CD1c-positive myeloid dendritic cell (primary cell): Measurements from ENCODE around the gene NDUFS8.

Source experiments
- DNase-seq: peaks from one replicate; pipeline ENCODE4 v3.0.0-alpha.2; 2016; ENCODE audit errors: extremely low spot score

NDUFS8 gene

DNA sequence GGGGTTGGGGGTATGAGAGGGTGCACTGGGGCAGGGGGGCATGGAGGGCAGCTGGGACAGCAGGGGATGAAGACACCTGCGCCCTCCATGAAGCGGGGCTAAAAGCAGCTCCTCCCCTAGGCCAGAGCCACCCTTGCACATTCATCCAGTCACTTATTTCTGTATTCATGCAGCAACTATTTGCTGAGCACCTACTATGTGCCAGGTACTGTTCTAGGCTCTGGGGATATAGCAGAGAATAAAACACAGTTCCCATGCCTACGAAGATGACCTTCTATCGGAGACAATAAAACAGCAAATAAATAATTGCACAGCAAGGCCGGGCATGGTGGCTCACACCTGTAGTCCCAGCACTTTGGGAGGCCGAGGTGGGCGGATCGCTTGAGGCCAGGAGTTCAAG, 15.0 kb upstream of the NDUFS8 start:
- DNase-seq: no peak

DNA sequence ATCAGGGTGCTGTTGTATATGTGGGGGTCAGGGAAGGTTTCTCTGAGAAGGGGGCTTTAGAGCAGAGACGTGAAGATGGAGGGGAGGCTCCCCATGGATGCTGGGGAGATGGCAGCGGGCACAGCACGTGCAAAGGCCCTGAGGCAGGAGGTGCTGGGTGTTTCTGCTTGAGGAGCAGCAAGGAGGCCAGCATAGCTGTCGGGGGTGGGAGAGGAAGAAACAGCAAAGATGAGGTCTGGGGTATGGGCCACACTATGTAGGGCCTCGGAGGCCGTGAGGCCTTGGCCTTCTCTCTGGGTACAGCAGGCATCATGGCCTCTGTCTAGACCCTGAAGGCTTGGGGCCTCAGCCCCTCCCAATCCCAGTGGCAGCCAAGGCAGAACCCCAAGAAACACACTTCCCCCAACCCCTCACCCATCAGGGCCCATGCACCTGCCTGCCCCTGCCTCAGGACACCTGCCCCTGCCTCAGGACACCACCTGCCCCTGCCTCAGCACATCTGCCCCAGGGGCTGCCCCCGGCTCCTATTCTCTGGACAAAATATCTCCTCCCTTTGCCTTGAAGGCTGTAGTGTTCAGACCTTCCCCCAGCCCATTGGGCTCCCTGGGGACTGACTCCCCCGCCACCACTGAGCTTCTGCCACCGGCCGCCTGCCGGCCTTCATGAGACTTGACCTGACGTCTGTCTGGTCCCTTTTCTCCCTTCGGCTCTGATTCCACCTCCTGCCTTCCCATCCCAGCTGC, 14.1 kb upstream of the NDUFS8 start:
- no peak for DNase-seq

DNA sequence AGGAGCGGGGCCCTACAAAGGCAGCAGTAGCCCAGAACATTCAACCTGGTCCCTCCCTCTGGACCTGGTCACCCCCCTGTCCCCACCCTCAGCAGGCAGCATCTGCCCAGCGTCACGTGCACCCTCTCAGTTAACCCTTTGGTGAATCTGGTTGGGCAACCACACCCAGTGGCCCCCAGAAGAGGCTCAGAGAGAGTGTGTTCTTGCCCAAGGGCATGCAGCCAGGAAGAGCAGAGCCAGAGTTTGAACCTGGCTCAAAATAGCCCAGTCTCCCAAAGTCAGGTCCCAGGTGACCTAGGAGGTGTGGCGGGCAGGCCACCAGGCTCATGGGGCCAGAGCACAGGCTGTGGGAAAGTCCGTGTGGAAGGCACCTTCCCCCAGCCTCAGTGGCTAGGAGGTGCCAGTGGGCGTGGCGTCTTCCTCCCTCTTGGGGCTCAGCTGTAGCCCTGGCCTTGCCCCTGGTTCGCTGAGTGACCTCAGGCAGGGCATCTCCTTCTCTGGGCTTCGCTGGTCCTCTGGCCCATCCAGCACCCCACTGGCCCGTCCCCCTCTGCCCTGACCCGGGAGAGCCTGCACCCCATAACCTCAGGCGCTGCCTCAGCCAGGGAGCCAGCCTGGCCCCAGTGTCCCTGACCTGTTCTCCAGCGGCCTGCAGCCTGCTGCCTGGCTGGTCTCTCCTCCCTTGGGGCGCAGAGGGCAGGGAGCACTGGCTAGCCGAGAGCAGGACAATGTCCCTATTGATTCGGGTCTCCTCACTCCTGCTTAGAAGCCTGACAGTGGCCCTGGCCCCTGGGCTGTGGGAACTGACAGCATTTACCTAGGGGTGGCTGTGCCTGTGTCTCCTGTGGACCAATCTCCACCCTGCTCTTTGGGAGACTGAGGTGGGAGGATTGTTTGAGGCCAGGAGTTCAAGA, 13.3 kb upstream of the NDUFS8 start:
- no peak for DNase-seq

DNA sequence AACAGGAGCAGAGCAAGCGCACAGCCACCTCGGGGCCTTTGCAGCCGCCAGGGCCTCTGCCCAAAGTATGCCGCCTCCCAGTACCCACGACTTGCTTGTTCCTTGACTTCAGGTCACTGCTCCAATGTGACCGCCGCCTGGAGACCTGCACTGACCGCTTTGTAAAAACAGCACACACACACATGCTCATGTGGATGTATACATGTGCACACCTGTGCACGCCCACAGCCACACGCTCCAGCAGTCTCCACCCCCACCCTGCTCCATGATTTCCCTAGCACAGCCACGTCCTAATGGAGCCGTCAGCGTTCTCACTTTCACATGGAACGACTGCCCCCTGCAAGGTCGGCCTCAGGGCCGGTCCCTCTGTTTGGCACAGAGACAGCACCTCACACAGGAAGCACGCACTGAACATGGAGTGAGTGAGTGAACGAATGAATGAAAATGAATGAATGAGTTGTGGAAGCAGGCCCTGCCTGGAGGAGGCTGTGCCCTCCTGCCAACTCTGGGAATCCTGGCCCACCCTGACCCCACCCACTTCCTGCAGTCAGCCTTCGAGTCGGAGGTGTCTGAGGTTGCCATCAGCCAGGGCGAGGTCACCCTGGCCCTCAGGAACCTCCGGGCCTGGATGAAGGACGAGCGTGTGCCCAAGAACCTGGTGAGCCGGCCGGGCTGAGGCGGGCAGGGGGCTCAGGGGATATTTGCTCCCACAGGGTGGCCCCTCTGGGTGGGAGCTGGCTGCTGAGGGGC, 12.3 kb upstream of the NDUFS8 start:
- no peak for DNase-seq

DNA sequence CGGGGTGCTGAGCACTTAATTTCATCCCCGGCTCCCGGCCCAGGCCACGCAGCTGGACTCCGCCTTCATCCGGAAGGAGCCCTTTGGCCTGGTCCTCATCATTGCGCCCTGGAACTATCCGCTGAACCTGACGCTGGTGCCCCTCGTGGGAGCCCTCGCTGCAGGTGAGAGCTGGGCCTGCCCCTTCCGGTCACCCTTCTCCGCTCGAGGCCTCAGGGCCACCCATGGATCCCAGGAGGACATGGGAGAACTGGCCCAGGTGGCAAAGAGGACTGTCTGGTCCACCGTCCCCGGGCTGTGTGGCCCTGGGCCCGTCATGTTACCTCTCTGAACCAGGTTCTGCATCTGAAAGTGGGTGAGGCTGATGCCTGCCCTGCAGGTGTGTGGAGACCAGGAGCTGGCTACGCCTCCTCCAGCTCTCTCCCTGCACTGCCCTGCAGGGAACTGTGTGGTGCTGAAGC, 11.7 kb upstream of the NDUFS8 start:
- DNase-seq: no peak

DNA sequence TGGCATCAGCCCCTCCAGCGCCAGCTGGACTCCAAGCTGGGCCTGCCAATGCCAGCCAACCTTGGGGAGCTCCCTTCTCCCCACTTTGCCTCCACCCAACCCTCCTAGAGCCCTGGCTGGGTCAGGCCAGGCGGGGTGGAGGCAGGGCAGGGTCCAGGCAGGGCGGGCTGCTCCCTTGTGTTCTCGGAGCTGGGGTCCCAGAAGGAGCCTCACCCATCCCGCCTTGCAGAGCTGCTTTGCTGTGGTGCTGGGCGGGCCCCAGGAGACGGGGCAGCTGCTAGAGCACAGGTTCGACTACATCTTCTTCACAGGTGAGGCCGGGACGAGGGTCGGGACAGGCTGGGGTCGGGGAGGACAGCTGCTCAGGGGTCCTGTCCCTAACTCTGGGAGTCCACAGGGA, 11.0 kb upstream of the NDUFS8 start:
- DNase-seq: no peak

DNA sequence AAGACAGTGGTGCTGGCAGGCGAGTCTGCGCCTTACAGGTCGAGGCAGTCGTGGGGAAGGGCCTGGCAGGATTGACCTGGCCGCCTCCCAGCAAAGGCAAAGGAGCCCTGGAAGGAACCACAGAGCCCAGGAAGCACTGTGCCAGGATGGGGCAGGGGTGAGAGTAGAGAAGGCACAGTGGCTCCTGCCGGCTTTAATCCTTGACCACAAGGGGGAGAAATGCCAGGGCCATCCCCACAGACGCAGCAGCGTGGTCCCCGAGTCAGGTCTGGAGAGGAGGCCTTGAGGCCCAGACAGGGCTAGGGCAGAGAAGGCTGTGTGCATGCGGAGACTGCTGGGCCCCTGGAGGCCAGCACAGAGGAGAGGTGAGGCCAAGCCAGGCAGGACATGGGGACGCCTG, 9.9 kb upstream of the NDUFS8 start:
- no peak for DNase-seq

DNA sequence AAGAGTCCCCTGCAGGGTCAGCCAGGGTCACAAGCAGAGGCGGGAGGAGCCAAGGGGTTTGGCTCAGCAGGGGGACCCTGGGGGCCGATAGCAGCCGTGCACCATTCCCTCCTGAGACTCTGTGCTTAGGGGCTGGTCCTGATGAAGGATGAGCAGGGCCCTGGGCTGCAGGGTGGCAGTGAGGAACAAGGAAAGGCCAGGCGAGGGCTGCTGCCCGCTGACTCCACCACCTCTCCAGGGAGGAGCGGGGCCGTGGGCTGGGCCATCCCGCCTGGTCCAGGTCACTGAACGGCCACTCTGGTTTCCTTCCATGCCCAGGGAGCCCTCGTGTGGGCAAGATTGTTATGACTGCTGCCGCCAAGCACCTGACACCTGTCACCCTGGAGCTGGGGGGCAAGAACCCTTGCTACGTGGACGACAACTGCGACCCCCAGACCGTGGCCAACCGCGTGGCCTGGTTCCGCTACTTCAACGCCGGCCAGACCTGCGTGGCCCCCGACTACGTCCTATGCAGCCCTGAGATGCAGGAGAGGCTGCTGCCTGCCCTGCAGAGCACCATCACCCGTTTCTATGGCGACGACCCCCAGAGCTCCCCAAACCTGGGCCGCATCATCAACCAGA, 9.2 kb upstream of the NDUFS8 start:
- no peak for DNase-seq

DNA sequence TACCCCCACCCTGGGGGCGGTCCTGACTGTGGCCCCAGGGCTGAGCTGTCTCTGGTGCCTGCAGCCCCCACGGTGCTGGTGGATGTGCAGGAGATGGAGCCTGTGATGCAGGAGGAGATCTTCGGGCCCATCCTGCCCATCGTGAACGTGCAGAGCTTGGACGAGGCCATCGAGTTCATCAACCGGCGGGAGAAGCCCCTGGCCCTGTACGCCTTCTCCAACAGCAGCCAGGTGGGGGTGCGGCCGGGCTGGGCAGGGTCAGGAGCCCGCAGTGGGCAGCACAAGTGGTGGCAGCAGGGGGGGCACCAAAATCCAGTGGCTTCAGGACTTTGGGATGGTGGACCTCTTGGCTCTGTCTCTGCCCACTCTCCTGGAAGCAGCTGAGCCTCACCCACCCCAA, 8.0 kb upstream of the NDUFS8 start:
- DNase-seq: no peak

DNA sequence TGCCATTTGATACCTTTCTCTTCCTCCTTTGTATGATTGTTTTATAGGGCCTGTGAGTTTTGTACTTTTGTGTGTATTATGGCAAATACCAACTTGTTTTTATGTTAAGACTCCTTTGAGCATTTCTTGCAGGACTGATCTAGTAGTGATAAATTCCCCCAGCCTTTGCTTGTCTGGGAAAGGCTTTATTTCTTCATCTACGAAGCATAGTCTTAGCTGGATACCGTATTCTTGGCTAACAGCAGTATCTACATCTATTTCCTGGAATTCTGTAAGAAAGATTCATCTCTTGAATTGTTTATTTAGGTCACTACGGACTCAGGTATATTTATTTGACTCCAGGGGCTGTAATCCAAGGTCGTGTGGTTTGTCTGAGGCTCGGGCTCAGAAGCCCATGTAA, 6.0 kb upstream of the NDUFS8 start:
- no peak for DNase-seq

DNA sequence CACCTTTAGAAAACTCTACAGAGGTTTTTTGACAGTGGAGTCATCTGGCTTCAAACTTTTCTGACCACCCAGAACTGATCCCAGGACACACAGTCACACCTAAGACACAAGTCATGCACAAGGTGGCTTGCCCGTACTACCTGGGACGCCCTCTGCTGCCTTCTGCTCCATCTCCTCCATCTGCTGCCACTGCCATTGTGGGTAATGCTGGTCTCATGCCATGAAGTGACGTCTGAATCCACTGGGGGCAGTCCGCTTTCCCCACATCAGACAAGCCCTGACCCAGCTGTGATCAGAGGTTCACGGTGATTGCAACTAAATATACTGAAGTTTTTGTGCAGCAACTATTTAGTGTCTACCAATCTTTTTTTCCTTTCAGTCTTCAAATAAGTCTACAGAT, 5.4 kb upstream of the NDUFS8 start:
- DNase-seq: no peak

DNA sequence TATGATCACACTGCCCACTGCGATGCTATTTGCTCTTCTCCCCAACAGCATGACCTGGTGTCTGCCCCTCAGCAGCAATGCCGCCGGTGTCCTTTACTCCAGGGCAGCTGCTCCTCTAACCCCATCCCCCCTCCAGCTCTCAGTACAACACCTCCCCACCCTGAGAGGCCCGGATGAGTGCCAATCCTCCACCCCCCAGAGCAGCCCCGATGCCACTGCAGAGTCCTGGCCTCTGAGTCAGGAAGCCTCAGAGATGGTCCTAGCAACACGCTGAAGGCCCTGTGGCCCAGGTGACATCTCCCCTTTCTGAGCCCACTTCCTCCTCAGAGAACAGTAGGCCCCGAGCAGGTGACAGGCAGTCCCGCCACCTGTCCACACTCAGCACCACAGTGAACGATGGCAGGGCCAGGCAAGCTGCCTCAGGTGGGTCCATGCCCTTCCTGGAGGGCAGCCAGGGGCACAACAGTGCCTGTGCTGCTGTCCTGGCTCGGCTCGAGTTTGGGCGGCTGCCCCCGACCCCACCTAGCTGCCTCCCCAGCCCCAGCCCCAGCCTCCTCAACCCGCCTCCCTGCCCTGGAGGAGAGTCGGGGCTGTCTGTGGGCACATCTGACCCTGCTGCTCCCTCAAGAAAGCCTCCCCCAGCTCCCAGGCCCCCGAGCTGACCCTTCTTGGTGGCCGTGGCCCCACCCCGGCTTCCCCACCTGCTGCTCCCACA, 3.9 kb upstream of the NDUFS8 start:
- no peak for DNase-seq

DNA sequence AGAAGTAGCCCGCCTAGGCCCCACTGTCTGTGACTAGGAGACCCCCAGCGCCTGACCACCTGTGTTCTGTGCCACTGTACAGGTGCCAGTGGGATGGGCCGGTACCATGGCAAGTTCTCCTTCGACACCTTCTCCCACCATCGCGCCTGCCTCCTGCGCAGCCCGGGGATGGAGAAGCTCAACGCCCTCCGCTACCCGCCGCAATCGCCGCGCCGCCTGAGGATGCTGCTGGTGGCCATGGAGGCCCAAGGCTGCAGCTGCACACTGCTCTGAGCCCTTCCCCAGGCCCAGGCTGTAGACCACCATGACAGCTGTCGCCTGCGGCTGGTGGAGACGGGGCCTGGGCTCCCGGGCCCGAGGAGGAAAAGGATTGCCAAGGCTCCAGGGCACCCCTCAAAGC, 2.8 kb upstream of the NDUFS8 start:
- DNase-seq: no peak

DNA sequence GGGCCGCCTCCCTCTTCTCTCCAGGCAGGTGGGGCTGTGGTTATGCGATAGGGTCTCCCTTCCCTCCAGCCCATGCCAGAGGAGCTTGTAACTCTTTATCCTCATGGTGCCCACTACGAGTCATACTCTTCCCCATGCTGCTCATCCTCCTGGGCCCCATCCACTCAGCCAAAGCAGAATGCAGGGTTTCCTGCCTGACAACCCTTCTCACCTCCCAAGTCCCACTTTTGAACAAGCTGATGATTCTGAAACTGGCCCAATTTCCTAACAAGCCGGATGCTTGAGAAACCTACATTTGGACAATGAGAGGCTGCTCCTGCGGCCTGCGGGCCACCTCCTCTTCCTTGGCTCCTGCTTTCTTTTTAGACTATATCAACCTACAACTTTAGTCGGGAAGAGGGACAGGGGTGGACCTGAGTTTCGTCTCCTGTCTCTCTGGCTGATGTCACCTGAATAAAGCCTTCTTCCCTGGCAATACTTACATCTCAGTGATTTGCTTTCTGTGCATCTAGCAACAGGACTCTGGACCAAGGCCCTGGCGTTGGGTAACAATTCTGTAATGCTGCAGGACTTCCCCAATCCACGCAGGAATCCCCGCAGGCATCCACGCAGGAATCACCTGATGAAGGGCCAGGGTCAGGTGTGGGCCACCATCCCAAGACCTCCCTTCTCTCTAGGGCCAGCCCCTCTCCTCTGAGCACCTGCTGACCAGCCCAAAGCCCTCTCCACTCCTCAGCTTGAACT, 1.5 kb upstream of the NDUFS8 start:
- no peak for DNase-seq

DNA sequence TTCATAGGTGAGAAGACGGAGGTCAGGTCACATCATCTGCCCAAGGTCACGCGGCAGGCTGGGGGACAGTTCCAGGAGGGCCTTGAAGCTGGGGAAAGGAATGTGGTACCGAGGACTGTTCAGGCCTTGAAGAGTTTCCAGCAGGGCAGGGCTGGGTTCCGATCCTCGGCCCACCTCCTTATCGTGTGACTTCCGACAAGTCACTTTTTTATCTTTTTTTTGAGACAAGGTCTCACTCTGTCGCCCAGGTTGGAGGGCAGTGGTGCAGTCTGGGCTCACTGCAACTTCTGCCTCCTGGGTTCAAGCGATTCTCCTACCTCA, 623 bp downstream of the NDUFS8 start:
- DNase-seq: no peak

DNA sequence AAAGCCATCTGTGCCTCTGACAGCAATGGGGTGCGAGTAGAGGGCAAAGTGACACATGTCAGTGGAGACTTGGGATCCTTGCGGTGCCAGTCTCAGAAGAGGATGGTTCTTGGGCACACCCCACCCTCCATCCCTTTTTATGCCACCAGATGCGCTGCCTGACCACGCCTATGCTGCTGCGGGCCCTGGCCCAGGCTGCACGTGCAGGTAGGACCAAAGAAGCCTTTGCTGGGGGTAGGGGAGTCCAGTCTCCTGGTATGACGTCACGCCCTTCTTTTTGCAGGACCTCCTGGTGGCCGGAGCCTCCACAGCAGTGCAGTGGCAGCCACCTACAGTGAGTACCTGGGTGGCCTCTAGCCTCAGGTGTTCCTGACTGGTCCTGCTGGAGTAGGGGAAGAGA, 1.5 kb downstream of the NDUFS8 start:
- DNase-seq: no peak

DNA sequence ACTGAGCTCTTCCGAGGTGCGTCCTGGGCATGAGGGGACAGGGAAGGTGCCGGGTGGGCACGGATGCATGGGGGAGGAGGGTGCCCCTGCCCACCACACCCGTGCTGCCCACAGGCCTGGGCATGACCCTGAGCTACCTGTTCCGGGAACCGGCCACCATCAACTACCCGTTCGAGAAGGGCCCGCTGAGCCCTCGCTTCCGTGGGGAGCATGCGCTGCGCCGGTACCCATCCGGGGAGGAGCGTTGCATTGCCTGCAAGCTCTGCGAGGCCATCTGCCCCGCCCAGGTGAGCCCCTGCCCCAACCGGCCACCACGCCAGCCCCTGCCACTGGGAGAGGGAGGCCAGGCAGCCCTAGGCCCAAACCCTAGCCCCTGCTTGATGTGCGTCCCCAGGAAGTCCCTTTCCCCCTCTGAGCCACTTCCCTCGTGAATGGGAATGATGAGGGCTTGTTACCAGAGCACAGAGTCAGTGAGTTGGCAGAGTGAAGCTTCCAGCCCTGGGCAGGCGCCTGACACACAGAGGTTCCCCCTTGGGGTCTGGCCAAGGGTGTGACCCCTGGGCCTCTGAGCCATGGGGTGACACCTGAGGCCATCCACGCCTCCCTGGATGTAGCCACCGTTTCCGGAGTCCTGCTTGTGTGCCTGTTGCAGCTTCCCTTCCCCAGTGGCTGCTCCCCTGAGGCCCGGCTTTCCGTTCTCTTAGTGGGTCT, 2.7 kb downstream of the NDUFS8 start:
- no peak for DNase-seq

DNA sequence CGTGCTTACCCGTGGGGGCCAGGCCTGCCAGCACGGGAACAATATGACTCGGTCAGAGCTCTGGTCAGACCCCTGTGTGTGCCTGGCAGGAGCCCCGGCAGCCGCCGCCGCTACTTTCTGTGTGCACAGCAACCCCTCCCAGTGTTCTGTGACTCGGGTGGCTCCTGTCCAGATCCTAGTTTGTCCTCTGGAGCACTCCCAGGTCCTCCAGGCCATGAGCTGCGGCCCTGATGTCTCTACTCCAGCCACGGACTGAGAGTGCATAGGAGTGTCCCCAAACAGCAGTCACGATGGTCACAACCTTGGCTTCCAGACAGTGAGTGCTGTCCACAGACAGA, 3.2 kb downstream of the NDUFS8 start:
- DNase-seq: no peak

DNA sequence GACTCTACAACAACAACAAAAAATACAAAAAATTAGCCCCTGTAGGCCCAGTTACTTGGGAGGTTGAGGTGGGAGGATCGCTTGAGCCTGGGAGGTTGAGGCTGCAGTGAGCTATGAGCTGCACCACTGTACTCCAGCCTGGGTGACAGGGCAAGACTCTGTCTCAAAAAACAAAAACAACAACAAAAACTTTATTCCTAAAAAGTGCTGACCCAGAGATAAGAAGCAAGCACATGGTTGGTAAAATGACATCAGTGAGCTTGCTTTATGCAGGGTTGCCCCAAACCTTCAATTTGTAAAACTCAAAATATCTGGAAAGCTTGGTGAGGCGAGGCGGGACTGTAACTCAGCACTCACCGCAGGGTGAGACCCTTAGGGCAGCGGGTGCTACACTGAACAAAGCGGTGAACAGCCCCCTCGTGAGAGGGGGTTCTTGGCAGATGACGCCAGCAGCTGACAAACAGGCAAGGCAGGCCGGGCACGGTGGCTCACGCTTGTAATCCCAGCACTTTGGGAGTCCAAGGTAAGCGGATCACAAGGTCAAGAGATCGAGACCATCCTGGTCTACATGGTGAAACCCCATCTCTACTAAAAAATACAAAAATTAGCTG, 4.9 kb downstream of the NDUFS8 start:
- no peak for DNase-seq
